Measurements from ENCODE around the gene NRP2.

GRCh38 chr2:205792908-205793307, 110.6 kb downstream of the NRP2 start:
- no peak for TF ChIP-seq CTCF (IDR thresholded peaks at IDR 0.05)
- TF ChIP-seq POLR2A (IDR thresholded peaks at IDR 0.05) = no peak
